Esophagus muscularis mucosa (tissue), 4 donors: ENCODE results near the gene C3orf62. TPM values are rescaled to one million over a fixed set of nuclear protein-coding genes. Genes with fewer than 3 reads are reported as not detected.

Experiments used
- DNase-seq: peaks from one replicate; pipeline ENCODE4 v3.0.0-alpha.2; 2017; ENCODE audit errors: extremely low spot score
- H3K27ac ChIP-seq, 4 donors: fragments of 200-600 bp; sonication (generic); replicated peaks in 1 of 4; 1 replicate in 3 of 4; 2 replicates in 1 of 4; pipeline ENCODE4 v1.5.1; 2016 to 2019; ENCODE audit warnings: mild to moderate bottlenecking in 1 of 4
- H3K27me3 ChIP-seq, 4 donors: fragments of 200-600 bp; sonication (generic); one replicate each; pipeline versions ENCODE4 v1.5.1 to v1.6.0; 2016 to 2019
- H3K36me3 ChIP-seq, 4 donors: fragments of 200-600 bp; sonication (generic); one replicate each; pipeline ENCODE4 v1.5.1; 2016 to 2019
- H3K4me1 ChIP-seq, 4 donors: fragments of 200-600 bp; sonication (generic); one replicate each; pipeline ENCODE4 v1.5.1; 2016 to 2019
- H3K4me3 ChIP-seq, 4 donors: fragments of 200-600 bp; sonication (generic); 1 replicate in 2 of 4; 2 replicates in 2 of 4; pipeline ENCODE4 v1.5.1; 2016 to 2019; ENCODE audit warnings: mild to moderate bottlenecking in 4 of 4, moderate library complexity in 1 of 4
- H3K9me3 ChIP-seq, 4 donors: fragments of 200-600 bp; sonication (generic); 1 replicate in 3 of 4; 2 replicates in 1 of 4; pipeline ENCODE4 v1.5.1; 2016 to 2019
- CTCF ChIP-seq, 3 experiments: fragments of 200-600 bp in 2 of 3; fragments of 450-650 bp in 1 of 3; sonication (generic) in 2 of 3; IDR thresholded peaks; one replicate each; pipeline ENCODE4 v1.5.1; 2017 to 2019; ENCODE audit warnings: antibody characterized with exemption in 3 of 3, mild to moderate bottlenecking in 2 of 3, moderate library complexity in 1 of 3
- EP300 ChIP-seq: sonication (generic); formaldehyde crosslinking; IDR thresholded peaks from one replicate; pipeline ENCODE4 v1.6.1; 2017; ENCODE audit warnings: antibody characterized with exemption
- POLR2A ChIP-seq: fragments of 450-650 bp; IDR thresholded peaks from one replicate; pipeline ENCODE4 v1.6.1; 2017; ENCODE audit warnings: antibody characterized with exemption, moderate library complexity, mild to moderate bottlenecking, low read depth
- POLR2AphosphoS5 ChIP-seq, 2 donors: sonication (generic); formaldehyde crosslinking; IDR thresholded peaks; one replicate each; pipeline ENCODE4 v1.6.1; 2017; ENCODE audit warnings: antibody characterized with exemption in 2 of 2
- WGBS: methylation state at CpG from one replicate; pipeline ENCODE4 v1.1.5; 2018; 5-methylcytosine and 5-hydroxymethylcytosine counted together
- intact Hi-C: fragments of 100-400 bp; cut with DNase I; formaldehyde crosslinking; loops from one replicate; pipeline ENCODE4 v1.15.1; 2023
- total RNA-seq, 4 donors: library from RNA; depleted of rRNA; stranded (reverse); fragments of >200 nt; gene quantifications; one replicate each; pipeline versions ENCODE4 v1.1.0 to v1.2.1, GENCODE V29; 2016

The C3orf62 gene
- total RNA-seq, 4 donors from 2014 or later, result 3.1 to 8.7 (median 5.8) TPM

DNA sequence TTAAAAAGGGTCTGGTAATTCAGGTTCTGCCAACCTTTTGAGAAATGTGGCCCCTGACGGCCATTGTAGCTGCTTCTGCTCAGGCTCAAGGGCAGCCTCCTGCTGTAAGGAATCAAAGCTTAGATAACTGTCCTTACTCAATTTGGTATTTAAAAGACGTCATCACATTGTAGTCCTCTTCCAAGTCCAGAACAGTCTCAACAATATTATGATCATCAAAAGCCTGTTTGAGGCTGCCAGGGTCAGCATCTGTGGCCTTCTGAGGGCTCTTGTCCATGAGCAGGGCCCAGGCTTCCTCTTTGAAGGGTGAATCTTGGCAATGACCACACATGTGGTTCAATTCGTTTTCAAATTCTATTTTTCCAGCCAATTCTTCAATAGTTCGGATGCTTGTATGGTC, 6.0 kb downstream of the C3orf62 start:
- intact Hi-C loops, result no loop called here
- Histone ChIP-seq H3K27ac (peak overlapping the region; percentile 41 to 51 (median 50)), H3K27me3 (no peaks in the 10 kb centered on the region), H3K36me3 (peaks cover 0 to 23% (median 4%) of the 10 kb centered on the region in 4 donors), H3K4me3 (no peak overlapping the region), H3K9me3 (no peaks in the 10 kb centered on the region), H3K4me1 (peaks cover 17 to 48% (median 29%) of the 10 kb centered on the region in 4 donors)
- DNase-seq, result no peak
- 70% methylated on average over 4 of the region's 4 CpGs for WGBS
- TF ChIP-seq CTCF (IDR thresholded peaks at IDR 0.05) (no peak), EP300 (no peak), POLR2A (no peak), POLR2AphosphoS5 (IDR thresholded peaks at IDR 0.05) (peak in 1 of 2 donors; percentile 25)

DNA sequence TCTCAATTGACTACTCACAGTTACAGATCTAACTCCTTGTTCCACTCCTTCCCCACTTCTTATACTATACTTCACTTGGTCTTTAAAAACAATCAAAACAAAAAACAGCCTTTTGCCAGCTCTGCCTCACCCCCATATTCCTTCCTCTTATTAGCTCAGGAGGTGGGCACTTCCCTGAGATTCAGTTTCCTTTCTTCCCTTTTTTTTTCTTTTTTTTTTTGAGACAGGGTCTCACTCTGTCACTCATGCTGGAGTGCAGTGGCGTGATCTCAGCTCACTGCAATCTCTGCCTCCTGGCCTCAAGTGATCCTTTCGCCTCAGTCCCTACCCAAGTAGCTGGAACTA, 6.9 kb downstream of the C3orf62 start:
- WGBS, result 95% methylated on average over 2 of the region's 2 CpGs
- Histone ChIP-seq H3K36me3 (peaks cover 0 to 23% (median 4%) of the 10 kb centered on the region in 4 donors), H3K27ac (peak overlapping the region in 3 of 4 donors; percentile 41 to 51 (median 48)), H3K27me3 (no peaks in the 10 kb centered on the region), H3K9me3 (no peaks in the 10 kb centered on the region), H3K4me3 (no peak overlapping the region), H3K4me1 (peaks cover 13 to 44% (median 28%) of the 10 kb centered on the region in 4 donors)
- TF ChIP-seq POLR2A, result no peak
- no peak for TF ChIP-seq EP300
- TF ChIP-seq POLR2AphosphoS5 (IDR thresholded peaks at IDR 0.05), result no peak
- no peak for TF ChIP-seq CTCF (IDR thresholded peaks at IDR 0.05)
- intact Hi-C loops, result no loop called here
- DNase-seq, result no peak

DNA sequence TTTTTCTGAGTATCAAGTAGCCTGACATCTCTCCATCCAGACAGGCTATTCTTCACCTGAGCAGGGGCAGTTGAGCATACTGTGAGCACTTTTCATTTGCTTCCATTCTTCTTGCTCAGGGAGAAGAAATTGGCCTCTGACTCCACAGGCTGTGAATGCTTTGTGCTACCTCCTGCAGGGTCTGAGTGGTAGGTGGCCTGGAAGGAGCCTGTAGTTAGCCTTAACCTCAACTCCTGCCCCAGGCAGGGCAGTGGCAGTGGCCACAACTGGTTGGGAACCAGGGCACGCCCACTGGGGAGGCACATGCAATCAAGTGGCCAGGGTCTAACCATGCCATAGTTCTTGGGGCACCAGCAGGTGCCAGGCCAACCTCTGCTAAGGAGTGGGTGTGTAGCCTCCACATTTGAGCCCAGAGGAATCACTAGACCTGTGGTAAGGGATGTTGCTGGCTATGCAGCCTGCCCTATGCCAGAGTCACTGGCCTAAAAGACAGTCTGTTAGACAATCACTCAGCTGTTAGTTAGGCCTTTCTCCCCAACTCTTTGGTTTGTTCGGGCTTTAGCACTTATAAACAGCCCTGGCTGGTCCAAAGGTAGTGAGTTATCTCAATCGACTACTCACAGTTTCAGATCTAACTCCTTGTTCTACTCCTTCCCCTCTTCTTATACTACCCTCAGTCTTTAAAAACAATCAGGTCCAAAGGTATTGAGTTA, 7.4 kb downstream of the C3orf62 start:
- no peak for DNase-seq
- Histone ChIP-seq H3K27ac (no peak overlapping the region), H3K36me3 (peaks cover 0 to 23% (median 4%) of the 10 kb centered on the region in 4 donors), H3K4me3 (no peak overlapping the region), H3K27me3 (no peaks in the 10 kb centered on the region), H3K9me3 (no peaks in the 10 kb centered on the region), H3K4me1 (peaks cover 13 to 40% (median 26%) of the 10 kb centered on the region in 4 donors)
- no peak for TF ChIP-seq CTCF (IDR thresholded peaks at IDR 0.05)
- TF ChIP-seq EP300, result no peak
- TF ChIP-seq POLR2AphosphoS5 (IDR thresholded peaks at IDR 0.05), result no peak
- 97% methylated on average over 3 of the region's 3 CpGs for WGBS
- intact Hi-C loops, result no loop called here

DNA sequence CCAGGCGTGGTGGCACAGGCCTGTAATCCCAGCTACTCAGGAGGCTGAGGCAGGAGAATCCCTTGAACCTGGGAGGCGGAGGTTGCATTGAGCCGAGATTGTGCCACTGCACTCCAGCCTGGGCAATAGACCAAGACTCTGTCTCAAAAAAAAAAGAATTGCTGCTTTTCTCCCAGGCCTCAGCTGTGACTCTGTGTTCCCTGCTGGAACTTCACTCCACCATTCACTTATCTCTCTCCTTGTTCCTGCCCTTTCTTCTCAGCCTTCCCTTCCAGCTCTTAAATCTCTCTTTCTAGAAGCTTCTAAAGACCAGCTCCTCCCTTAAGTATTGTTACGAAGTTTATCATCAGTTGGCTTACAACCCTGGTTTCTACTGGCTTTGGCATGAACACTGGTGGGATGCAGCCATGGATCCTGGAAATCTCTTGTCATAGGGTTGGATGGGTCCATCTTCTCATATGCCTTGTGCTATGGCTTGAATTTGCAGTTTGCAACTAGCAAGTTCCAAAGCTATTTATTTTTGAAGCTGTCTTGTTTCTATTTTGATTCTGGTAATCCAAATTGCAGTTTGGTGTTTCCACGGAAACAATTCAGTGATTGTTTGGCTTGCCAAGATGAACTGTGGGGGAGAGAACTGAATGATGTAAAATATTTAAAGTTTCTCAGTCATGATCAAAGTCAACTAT, 10.5 kb downstream of the C3orf62 start:
- DNase-seq, result no peak
- Histone ChIP-seq H3K4me1 (peaks cover 13 to 46% (median 34%) of the 10 kb centered on the region in 4 donors), H3K27me3 (no peaks in the 10 kb centered on the region), H3K9me3 (no peaks in the 10 kb centered on the region), H3K36me3 (peaks cover 0 to 19% (median 4%) of the 10 kb centered on the region in 4 donors), H3K4me3 (no peak overlapping the region), H3K27ac (peak overlapping the region; percentile 44 to 62 (median 61))
- intact Hi-C loops, result no loop called here
- TF ChIP-seq CTCF (IDR thresholded peaks at IDR 0.05) (no peak), EP300 (no peak), POLR2AphosphoS5 (IDR thresholded peaks at IDR 0.05) (no peak), POLR2A (no peak)
- WGBS, result 51% methylated on average over 5 of the region's 5 CpGs
